Astrocyte (in vitro differentiated cells and primary cell): ENCODE data around the gene ATP11A. TPM values are rescaled to one million over a fixed set of nuclear protein-coding genes. Genes with fewer than 3 reads are reported as not detected.

Experiments
- DNase-seq: peaks from one replicate; pipeline ENCODE4 v3.0.0-alpha.2; 2010; ENCODE audit warnings: low read depth
- FAIRE-seq: peaks from 2 replicates; lab custom pipeline; 2011; peaks lifted over from hg19 to GRCh38; lab: Jason Lieb, UNC
- H2AFZ ChIP-seq: 2 replicates; pipeline ENCODE4 v1.6.0; 2012; ENCODE audit warnings: low read depth, low read length, inconsistent platforms
- H3K27ac ChIP-seq: 2 replicates; pipeline ENCODE4 v1.5.1; 2011; ENCODE audit warnings: low read depth, low read length, inconsistent platforms
- H3K27me3 ChIP-seq: 2 replicates; pipeline ENCODE4 v1.6.0; 2011; ENCODE audit warnings: low read length, inconsistent platforms; ENCODE audit not compliant: insufficient read depth
- H3K36me3 ChIP-seq: 2 replicates; pipeline ENCODE4 v1.5.1; 2011; ENCODE audit warnings: low read length, inconsistent platforms; ENCODE audit not compliant: insufficient read depth
- H3K4me1 ChIP-seq: 2 replicates; pipeline ENCODE4 v1.5.1; 2011; ENCODE audit warnings: low read length, inconsistent platforms; ENCODE audit not compliant: insufficient read depth
- H3K4me2 ChIP-seq: 2 replicates; pipeline ENCODE4 v1.6.0; 2012; ENCODE audit warnings: low read length, inconsistent platforms
- H3K4me3 ChIP-seq: 2 replicates; pipeline ENCODE4 v1.5.1; 2011; ENCODE audit warnings: low read depth, mild to moderate bottlenecking, low read length, inconsistent platforms; ENCODE audit not compliant: insufficient read depth
- H3K79me2 ChIP-seq: 2 replicates; pipeline ENCODE4 v1.6.0; 2012; ENCODE audit warnings: mild to moderate bottlenecking, low read length, inconsistent platforms; ENCODE audit not compliant: insufficient read depth
- H3K9ac ChIP-seq: 2 replicates; pipeline ENCODE4 v1.6.0; 2012; ENCODE audit warnings: mild to moderate bottlenecking, low read length, inconsistent platforms
- H3K9me3 ChIP-seq: 2 replicates; pipeline ENCODE4 v1.5.1; 2012; ENCODE audit warnings: low read depth, mild to moderate bottlenecking, low read length, inconsistent platforms; ENCODE audit not compliant: insufficient read depth
- H4K20me1 ChIP-seq: 2 replicates; pipeline ENCODE4 v1.6.0; 2012; ENCODE audit warnings: low read length, inconsistent platforms; ENCODE audit not compliant: insufficient read depth
- H3K27ac Mint-ChIP-seq: one replicate; pipeline ENCODE4 v1.8.0; 2021; ENCODE audit warnings: mild to moderate bottlenecking, mixed read lengths; ENCODE audit not compliant: unreplicated experiment
- H3K27me3 Mint-ChIP-seq: one replicate; pipeline ENCODE4 v1.8.0; 2021; ENCODE audit warnings: low read depth, mixed read lengths; ENCODE audit not compliant: unreplicated experiment
- H3K36me3 Mint-ChIP-seq: one replicate; pipeline ENCODE4 v1.8.0; 2021; ENCODE audit warnings: low read depth, mixed read lengths; ENCODE audit not compliant: unreplicated experiment
- H3K4me1 Mint-ChIP-seq: one replicate; pipeline ENCODE4 v1.8.0; 2021; ENCODE audit warnings: low read depth, mixed read lengths; ENCODE audit not compliant: unreplicated experiment
- H3K4me3 Mint-ChIP-seq: one replicate; pipeline ENCODE4 v1.8.0; 2021; ENCODE audit warnings: mild to moderate bottlenecking, moderate library complexity, mixed read lengths; ENCODE audit not compliant: unreplicated experiment
- H3K9me3 Mint-ChIP-seq: one replicate; pipeline ENCODE4 v1.8.0; 2021; ENCODE audit warnings: mild to moderate bottlenecking, mixed read lengths; ENCODE audit not compliant: unreplicated experiment
- EZH2 ChIP-seq: IDR thresholded peaks from 2 replicates; pipeline ENCODE4 v1.6.1; 2012; ENCODE audit warnings: mild to moderate bottlenecking, low read length, inconsistent platforms; ENCODE audit not compliant: insufficient read depth
- total RNA-seq: library from RNA; stranded (reverse); gene quantifications from 2 replicates; pipeline ENCODE4 v1.2.1, GENCODE V29; 2021
- TF ChIP-seq, protein P1 (sequence below): IDR thresholded peaks from 2 replicates; pipeline ENCODE4 v1.5.1; 2011; ENCODE audit warnings: low read depth, mild to moderate bottlenecking, inconsistent platforms, low read length, moderate library complexity; ENCODE audit not compliant: insufficient read depth

The ATP11A gene
- total RNA-seq, 1 donor from 2014 or later = 38.9 TPM

DNA sequence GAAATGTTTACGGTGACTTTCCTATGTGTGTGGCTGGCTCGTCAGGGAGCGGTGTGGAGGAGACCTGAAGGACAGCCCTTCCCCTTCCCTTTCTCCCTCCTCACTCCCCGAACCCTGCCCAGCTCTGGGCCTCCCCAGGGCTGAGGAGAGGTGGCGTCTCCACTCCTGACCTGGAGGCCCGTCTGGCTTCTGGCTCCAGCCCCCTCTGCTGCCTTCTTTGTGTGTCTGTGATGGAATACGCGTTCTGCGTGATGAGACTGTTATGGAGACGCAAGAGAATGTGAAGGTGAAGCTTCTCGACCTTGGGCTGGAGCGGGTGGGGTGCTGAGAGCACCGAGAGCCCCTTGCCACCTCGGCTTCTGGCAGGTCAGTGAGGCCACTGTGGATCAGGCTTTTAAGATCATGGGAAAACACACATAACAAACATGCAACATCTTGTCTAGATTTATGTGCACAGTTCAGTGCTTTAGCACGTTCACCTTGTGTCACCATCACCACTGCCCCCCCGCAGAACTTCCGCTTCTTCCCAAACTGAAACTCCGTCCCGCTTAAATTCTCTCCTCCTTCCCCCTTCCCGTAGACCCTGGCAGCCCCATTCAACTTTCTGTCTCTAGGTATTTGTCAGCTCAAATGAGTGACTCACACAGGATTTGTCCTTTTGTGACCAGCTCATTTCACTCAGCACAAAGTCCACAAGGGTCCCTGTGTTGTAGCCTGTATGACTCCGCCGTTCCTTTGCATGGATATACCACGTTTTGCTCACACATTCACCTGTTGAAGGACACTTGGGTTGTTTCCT is 24.7 kb downstream of the ATP11A start:
- Mint-ChIP-seq H3K36me3 (peaks cover 5% of the 10 kb centered on the region), H3K4me1 (peaks cover 35% of the 10 kb centered on the region), H3K27ac (no peak overlapping the region), H3K27me3 (no peaks in the 10 kb centered on the region), H3K4me3 (no peak overlapping the region), H3K9me3 (peaks cover 7% of the 10 kb centered on the region)
- Histone ChIP-seq H2AFZ (no peak overlapping the region), H3K79me2 (no peaks in the 10 kb centered on the region), H3K36me3 (no peaks in the 10 kb centered on the region), H3K9ac (no peak overlapping the region), H3K4me1 (peaks cover 15% of the 10 kb centered on the region), H4K20me1 (no peaks in the 10 kb centered on the region), H3K27me3 (no peaks in the 10 kb centered on the region), H3K27ac (no peak overlapping the region), H3K4me2 (no peak overlapping the region), H3K9me3 (no peaks in the 10 kb centered on the region), H3K4me3 (no peak overlapping the region)
- FAIRE-seq = no peak
- no peak for TF ChIP-seq EZH2
- TF ChIP-seq, protein P1, sequence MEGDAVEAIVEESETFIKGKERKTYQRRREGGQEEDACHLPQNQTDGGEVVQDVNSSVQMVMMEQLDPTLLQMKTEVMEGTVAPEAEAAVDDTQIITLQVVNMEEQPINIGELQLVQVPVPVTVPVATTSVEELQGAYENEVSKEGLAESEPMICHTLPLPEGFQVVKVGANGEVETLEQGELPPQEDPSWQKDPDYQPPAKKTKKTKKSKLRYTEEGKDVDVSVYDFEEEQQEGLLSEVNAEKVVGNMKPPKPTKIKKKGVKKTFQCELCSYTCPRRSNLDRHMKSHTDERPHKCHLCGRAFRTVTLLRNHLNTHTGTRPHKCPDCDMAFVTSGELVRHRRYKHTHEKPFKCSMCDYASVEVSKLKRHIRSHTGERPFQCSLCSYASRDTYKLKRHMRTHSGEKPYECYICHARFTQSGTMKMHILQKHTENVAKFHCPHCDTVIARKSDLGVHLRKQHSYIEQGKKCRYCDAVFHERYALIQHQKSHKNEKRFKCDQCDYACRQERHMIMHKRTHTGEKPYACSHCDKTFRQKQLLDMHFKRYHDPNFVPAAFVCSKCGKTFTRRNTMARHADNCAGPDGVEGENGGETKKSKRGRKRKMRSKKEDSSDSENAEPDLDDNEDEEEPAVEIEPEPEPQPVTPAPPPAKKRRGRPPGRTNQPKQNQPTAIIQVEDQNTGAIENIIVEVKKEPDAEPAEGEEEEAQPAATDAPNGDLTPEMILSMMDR = no peak
- no peak for DNase-seq

DNA sequence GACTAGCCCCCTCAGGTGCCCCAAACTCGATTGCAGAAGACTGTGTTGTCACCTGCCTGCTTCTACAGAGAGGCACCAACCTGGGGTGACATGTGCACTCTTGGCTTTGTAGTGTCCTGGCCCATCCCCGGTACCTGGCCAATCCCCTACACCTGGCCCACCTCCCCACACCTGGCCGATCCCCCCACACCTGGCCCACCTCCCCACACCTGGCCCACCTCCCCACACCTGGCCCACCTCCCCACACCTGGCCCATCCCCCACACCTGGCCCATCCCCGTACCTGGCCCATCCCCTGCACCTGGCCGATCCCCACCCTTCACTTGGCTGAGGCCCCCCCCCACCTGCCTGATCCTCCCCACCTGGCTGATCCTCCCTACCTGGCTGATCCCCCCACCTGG is 25.4 kb downstream of the ATP11A start:
- Histone ChIP-seq H3K36me3 (no peaks in the 10 kb centered on the region), H3K4me3 (no peak overlapping the region), H3K9me3 (no peaks in the 10 kb centered on the region), H3K4me2 (no peak overlapping the region), H3K27ac (no peak overlapping the region), H3K27me3 (no peaks in the 10 kb centered on the region), H3K79me2 (no peaks in the 10 kb centered on the region), H2AFZ (no peak overlapping the region), H3K9ac (no peak overlapping the region), H3K4me1 (peaks cover 16% of the 10 kb centered on the region), H4K20me1 (no peaks in the 10 kb centered on the region)
- Mint-ChIP-seq H3K9me3 (peaks cover 7% of the 10 kb centered on the region), H3K27me3 (no peaks in the 10 kb centered on the region), H3K27ac (no peak overlapping the region), H3K36me3 (peaks cover 5% of the 10 kb centered on the region), H3K4me3 (no peak overlapping the region), H3K4me1 (peaks cover 38% of the 10 kb centered on the region)
- DNase-seq = no peak
- FAIRE-seq = no peak
- TF ChIP-seq, protein P1 = no peak
- TF ChIP-seq EZH2 = no peak

DNA sequence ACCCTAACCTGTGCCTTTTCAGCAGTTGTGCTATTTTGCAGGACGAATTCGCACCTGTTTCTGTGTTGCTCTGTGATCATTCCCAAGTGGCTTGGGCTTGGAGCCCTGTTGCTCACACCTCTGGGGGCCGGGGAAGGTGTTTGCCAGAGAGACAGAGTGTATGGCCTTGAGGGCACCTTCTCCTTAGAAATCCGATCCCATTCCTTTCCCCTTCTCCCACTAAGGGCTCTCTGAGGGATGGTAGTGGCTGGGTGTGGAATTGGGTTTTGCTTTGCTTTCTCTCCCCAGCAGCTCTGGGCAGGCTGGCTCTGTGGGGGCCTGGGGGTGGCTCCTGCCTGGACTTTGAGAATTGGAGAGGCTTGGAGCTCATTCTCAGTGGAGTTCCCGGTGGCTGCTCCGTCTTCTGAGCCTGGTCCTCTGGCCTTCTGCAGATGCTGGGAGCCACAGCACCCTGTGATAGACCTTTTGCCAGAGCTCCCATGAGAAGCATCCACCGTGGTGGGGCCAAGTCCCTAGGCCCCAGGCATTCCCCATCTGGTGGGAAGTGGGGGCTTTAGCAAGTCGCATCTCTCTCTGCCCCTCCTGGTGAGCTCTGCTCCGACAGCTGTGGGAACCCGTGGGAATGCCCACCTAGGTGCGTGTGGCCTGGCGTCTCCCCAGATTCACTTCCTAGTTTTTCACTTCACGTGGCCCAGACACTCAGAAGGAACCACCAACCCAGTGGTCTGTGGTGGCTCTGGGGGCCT is 26.1 kb downstream of the ATP11A start:
- TF ChIP-seq, protein P1 = no peak
- no peak for TF ChIP-seq EZH2
- no peak for DNase-seq
- H4K20me1 ChIP-seq = no peaks in the 10 kb centered on the region
- Mint-ChIP-seq H3K27ac (peak overlapping the region; percentile 72), H3K4me3 (no peak overlapping the region), H3K27me3 (no peaks in the 10 kb centered on the region), H3K4me1 (peaks cover 37% of the 10 kb centered on the region), H3K9me3 (peaks cover 7% of the 10 kb centered on the region), H3K36me3 (peaks cover 5% of the 10 kb centered on the region)
- H3K79me2 ChIP-seq = no peaks in the 10 kb centered on the region
- H3K9ac ChIP-seq = no peak overlapping the region
- H3K4me3 ChIP-seq = no peak overlapping the region
- no peaks in the 10 kb centered on the region for H3K9me3 ChIP-seq
- H3K27ac ChIP-seq = no peak overlapping the region
- H3K4me1 ChIP-seq = peaks cover 16% of the 10 kb centered on the region
- H2AFZ ChIP-seq = no peak overlapping the region
- H3K4me2 ChIP-seq = no peak overlapping the region
- H3K36me3 ChIP-seq = no peaks in the 10 kb centered on the region
- no peak for FAIRE-seq
- no peaks in the 10 kb centered on the region for H3K27me3 ChIP-seq
